ENCODE measurements around the gene YPEL1.
"Not testable (repeated sequence)": the region's sequence is repeated elsewhere in the genome, so short reads cannot be mapped to it uniquely, and the experiment has no call there.

Gene YPEL1

DNA sequence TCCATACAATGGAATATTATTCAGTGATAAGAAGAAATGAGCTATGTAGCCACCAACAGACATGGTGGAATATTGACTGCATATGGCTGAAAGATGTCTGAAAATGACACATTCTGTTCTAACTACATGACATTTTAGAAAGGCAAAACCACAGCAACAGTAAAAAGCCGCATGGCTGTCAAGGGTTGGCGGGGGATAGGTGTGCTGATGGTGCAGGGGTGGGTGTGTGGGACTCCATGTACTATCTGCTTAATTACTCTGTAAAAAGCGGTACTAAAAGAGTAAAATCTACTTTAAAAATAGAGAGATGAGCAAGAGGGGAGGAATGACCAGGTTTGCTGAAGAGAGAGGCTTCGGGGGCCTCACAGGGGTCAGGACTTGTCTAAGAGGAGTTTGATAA lies 16.7 kb upstream of the YPEL1 start:
- no peaks in the 10 kb centered on the region for H3K9me3 ChIP-seq (ENCODE audit: control insufficient read depth, low read length)
- H3K27me3 ChIP-seq (replicated peaks; ENCODE audit: control insufficient read depth, insufficient read depth, low read length) = no peaks in the 10 kb centered on the region
- peaks cover 30% of the 10 kb centered on the region for H3K4me1 ChIP-seq (ENCODE audit: control insufficient read depth, insufficient read depth, low read length)
- no peak overlapping the region for H3K9ac ChIP-seq (ENCODE audit: low read length)
- no peak for DNase-seq (ENCODE audit: low read depth)
- no peaks in the 10 kb centered on the region for H3K36me3 ChIP-seq (ENCODE audit: control insufficient read depth, insufficient read depth, low read length, severe bottlenecking)
- no peak overlapping the region for H3K4me3 ChIP-seq (ENCODE audit: low read length)

DNA sequence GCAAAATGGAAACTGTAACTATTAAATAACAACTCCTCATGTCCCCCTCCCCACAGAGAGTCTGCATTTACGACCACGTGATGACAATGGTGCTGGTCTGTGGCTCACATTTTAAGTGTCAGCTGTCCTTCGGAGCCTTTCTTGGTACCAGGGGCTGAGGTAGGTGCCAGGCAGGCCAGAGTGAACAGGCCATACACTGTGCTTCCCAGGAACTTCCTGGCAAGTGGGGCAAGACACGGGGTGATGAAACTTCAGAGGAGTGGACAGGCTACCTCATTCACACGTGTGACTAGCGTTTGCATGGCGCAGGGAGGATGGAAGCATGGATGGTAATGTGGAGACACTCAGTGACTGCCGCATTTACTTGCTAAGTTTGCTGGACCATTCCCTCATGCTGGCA lies 10.4 kb upstream of the YPEL1 start:
- Histone ChIP-seq H3K36me3 (ENCODE audit: control insufficient read depth, insufficient read depth, low read length, severe bottlenecking) (no peaks in the 10 kb centered on the region), H3K4me1 (ENCODE audit: control insufficient read depth, insufficient read depth, low read length) (no peaks in the 10 kb centered on the region), H3K4me3 (ENCODE audit: low read length) (no peak overlapping the region), H3K27me3 (replicated peaks; ENCODE audit: control insufficient read depth, insufficient read depth, low read length) (no peaks in the 10 kb centered on the region), H3K9me3 (ENCODE audit: control insufficient read depth, low read length) (no peaks in the 10 kb centered on the region), H3K9ac (ENCODE audit: low read length) (no peak overlapping the region)
- DNase-seq (ENCODE audit: low read depth) = no peak

DNA sequence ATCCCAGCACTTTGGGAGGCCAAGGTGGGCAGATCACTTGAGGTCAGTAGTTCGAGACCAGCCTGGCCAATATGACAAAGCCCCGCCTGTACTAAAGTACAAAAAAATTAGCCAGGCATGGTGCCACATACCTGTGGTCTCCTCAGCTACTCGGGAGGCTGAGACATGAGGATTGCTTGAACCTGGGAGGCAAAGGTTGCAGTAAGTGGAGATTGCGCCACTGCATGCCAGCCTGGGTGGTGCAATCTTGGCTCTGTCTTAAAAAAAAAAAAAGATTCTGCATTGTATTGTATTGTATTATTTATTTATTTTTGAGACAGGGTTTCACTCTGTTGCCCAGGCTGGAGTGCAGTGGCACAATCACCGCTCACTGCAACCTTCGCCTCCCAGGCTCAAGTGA lies 9.3 kb upstream of the YPEL1 start:
- H3K4me3 ChIP-seq (ENCODE audit: low read length); H3K36me3 ChIP-seq (ENCODE audit: control insufficient read depth, insufficient read depth, low read length, severe bottlenecking); H3K27me3 ChIP-seq (replicated peaks; ENCODE audit: control insufficient read depth, insufficient read depth, low read length); DNase-seq (ENCODE audit: low read depth); H3K4me1 ChIP-seq (ENCODE audit: control insufficient read depth, insufficient read depth, low read length); H3K9ac ChIP-seq (ENCODE audit: low read length); H3K9me3 ChIP-seq (ENCODE audit: control insufficient read depth, low read length): not testable (repeated sequence)

DNA sequence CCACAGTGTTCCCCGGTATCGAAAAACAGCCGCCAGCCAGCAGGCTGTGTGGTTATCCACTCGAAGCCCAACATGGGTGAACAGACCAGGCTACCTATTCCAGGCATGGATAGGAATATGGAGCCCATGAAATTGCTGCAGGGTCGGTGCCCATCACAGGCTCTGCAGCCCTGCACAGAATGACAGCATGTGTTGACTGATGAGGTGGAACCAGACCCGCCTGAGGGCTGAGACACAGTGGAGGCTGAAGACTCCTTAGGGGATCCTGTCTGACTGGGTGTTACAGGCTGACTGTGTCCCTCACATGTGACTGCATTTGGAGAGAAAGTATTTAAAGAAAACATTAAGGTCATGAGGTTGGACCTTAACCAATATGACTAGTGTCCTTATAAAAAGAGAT lies 6.2 kb upstream of the YPEL1 start:
- H3K9ac ChIP-seq (ENCODE audit: low read length) = no peak overlapping the region
- H3K4me1 ChIP-seq (ENCODE audit: control insufficient read depth, insufficient read depth, low read length) = no peaks in the 10 kb centered on the region
- no peak overlapping the region for H3K4me3 ChIP-seq (ENCODE audit: low read length)
- H3K9me3 ChIP-seq (ENCODE audit: control insufficient read depth, low read length) = no peaks in the 10 kb centered on the region
- H3K27me3 ChIP-seq (replicated peaks; ENCODE audit: control insufficient read depth, insufficient read depth, low read length) = peaks cover 5% of the 10 kb centered on the region
- DNase-seq (ENCODE audit: low read depth) = no peak
- H3K36me3 ChIP-seq (ENCODE audit: control insufficient read depth, insufficient read depth, low read length, severe bottlenecking) = no peaks in the 10 kb centered on the region

DNA sequence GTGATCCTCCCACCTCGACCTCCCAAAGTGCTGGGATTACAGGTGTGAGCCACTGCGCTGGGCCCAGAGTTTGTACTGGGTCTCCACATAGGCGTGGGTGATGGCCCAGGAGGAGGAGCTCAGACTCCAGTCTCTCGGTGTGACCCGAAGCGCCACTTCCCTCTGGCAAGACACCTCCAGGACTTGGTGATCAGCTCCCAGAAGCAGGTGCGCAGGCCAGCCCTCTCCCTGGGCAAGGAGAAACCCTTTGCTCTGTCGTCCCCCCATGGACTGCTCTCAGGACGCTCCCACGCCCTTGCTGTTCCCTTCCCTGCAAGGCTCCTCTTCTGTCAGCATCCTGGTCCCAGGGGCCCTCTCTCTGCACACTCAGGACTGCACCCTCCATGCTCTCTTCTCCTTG lies 5.5 kb upstream of the YPEL1 start:
- Histone ChIP-seq H3K9ac (ENCODE audit: low read length) (no peak overlapping the region), H3K36me3 (ENCODE audit: control insufficient read depth, insufficient read depth, low read length, severe bottlenecking) (no peaks in the 10 kb centered on the region), H3K27me3 (replicated peaks; ENCODE audit: control insufficient read depth, insufficient read depth, low read length) (peaks cover 5% of the 10 kb centered on the region), H3K4me1 (ENCODE audit: control insufficient read depth, insufficient read depth, low read length) (no peaks in the 10 kb centered on the region), H3K9me3 (ENCODE audit: control insufficient read depth, low read length) (no peaks in the 10 kb centered on the region), H3K4me3 (ENCODE audit: low read length) (no peak overlapping the region)
- DNase-seq (ENCODE audit: low read depth) = no peak

DNA sequence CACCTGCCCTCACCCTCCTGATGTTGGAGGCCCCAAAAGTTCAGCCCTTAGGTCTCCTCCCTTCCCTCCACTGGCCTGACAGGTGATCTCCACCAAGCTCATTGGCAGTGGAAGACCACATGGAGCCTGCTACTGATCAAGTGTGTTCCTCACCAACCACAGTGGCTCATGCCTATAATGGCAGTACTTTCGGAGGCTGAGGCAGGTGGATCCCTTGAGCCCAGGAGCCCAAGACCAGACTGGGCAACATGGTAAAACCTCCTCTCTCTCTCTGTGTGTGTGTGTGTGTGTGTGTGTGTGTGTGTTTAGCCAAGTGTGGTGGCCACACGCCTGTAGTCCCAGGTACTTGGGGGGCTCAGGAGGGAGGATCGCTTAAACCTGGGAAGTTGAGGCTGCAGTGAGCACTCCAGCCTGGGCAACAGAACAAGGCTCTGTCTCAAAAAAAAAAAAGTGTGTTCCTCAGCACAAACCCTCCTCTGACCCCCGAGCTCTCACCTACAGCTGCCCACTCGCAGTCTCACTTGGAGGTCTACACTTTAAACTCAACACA lies 4.3 kb upstream of the YPEL1 start:
- H3K4me3 ChIP-seq (ENCODE audit: low read length) = no peak overlapping the region
- DNase-seq (ENCODE audit: low read depth) = no peak
- H3K27me3 ChIP-seq (replicated peaks; ENCODE audit: control insufficient read depth, insufficient read depth, low read length) = peaks cover 5% of the 10 kb centered on the region
- H3K36me3 ChIP-seq (ENCODE audit: control insufficient read depth, insufficient read depth, low read length, severe bottlenecking) = no peaks in the 10 kb centered on the region
- H3K9ac ChIP-seq (ENCODE audit: low read length) = no peak overlapping the region
- H3K9me3 ChIP-seq (ENCODE audit: control insufficient read depth, low read length) = no peaks in the 10 kb centered on the region
- peaks cover 3% of the 10 kb centered on the region for H3K4me1 ChIP-seq (ENCODE audit: control insufficient read depth, insufficient read depth, low read length)

DNA sequence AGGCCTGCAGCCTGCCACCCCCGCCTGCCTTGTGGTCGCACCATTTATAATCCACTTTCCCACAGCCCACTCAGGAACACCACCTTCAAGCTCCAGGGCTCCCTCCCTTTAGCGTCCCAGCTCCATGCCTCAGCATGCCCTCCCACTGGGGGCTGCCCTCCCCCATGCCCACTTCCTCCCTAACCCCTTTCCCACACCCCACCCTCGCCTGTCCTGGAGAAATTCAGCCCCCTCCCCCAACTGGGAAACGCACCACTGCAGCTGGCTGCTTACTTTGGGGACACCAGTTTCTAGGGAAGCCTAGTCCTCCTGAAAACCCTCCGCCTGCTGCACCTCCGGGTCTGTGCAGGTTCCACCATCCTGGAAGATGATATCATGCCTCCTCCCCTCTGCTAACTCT lies 3.4 kb upstream of the YPEL1 start:
- no peak overlapping the region for H3K4me3 ChIP-seq (ENCODE audit: low read length)
- peaks cover 5% of the 10 kb centered on the region for H3K27me3 ChIP-seq (replicated peaks; ENCODE audit: control insufficient read depth, insufficient read depth, low read length)
- H3K9me3 ChIP-seq (ENCODE audit: control insufficient read depth, low read length) = no peaks in the 10 kb centered on the region
- peaks cover 6% of the 10 kb centered on the region for H3K4me1 ChIP-seq (ENCODE audit: control insufficient read depth, insufficient read depth, low read length)
- DNase-seq (ENCODE audit: low read depth) = no peak
- H3K9ac ChIP-seq (ENCODE audit: low read length) = no peak overlapping the region
- no peaks in the 10 kb centered on the region for H3K36me3 ChIP-seq (ENCODE audit: control insufficient read depth, insufficient read depth, low read length, severe bottlenecking)

DNA sequence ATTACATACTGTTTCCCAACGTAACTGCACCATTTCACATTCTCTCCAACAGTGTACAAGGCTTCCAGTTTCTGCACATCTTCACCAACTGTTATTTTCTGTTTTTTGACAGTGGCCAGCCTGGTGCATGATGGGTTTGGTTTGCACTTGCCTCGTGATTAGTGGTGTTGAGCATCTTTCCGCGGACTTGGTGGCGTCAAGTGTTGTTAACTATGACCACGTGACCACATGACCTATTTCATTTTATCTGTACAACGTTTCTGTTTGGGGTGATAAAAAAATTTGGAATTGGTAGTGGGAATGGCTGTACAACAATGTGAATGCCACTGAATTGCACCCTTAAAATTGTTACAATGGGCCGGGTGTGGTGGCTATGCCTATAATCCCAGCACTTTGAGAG lies 2.5 kb upstream of the YPEL1 start:
- H3K9ac ChIP-seq (ENCODE audit: low read length) = no peak overlapping the region
- H3K27me3 ChIP-seq (replicated peaks; ENCODE audit: control insufficient read depth, insufficient read depth, low read length) = peaks cover 12% of the 10 kb centered on the region
- peaks cover 6% of the 10 kb centered on the region for H3K4me1 ChIP-seq (ENCODE audit: control insufficient read depth, insufficient read depth, low read length)
- H3K36me3 ChIP-seq (ENCODE audit: control insufficient read depth, insufficient read depth, low read length, severe bottlenecking) = no peaks in the 10 kb centered on the region
- no peak overlapping the region for H3K4me3 ChIP-seq (ENCODE audit: low read length)
- H3K9me3 ChIP-seq (ENCODE audit: control insufficient read depth, low read length) = no peaks in the 10 kb centered on the region
- DNase-seq (ENCODE audit: low read depth) = no peak

DNA sequence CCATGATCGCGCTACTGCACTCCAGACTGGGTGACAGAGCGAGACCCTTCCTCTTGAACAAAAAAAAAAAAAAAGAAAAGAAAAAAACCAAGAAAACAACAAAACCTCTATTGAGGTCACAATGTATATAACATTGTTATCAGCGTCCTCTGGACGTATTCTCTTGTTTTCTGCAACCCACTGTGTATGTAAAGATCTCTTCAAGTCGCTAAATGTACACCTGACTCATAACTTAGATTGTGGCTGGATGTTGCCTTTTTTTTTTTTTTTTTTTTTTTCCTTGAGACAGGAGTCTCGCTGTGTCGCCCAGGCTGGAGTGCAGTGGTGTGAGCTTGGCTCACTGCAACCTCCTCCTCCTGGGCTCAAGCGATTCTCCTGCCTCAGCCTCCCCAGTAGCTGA lies 1.4 kb upstream of the YPEL1 start:
- no peaks in the 10 kb centered on the region for H3K36me3 ChIP-seq (ENCODE audit: control insufficient read depth, insufficient read depth, low read length, severe bottlenecking)
- H3K4me1 ChIP-seq (ENCODE audit: control insufficient read depth, insufficient read depth, low read length) = peaks cover 6% of the 10 kb centered on the region
- no peak overlapping the region for H3K4me3 ChIP-seq (ENCODE audit: low read length)
- DNase-seq (ENCODE audit: low read depth) = no peak
- no peaks in the 10 kb centered on the region for H3K9me3 ChIP-seq (ENCODE audit: control insufficient read depth, low read length)
- peaks cover 12% of the 10 kb centered on the region for H3K27me3 ChIP-seq (replicated peaks; ENCODE audit: control insufficient read depth, insufficient read depth, low read length)
- no peak overlapping the region for H3K9ac ChIP-seq (ENCODE audit: low read length)

DNA sequence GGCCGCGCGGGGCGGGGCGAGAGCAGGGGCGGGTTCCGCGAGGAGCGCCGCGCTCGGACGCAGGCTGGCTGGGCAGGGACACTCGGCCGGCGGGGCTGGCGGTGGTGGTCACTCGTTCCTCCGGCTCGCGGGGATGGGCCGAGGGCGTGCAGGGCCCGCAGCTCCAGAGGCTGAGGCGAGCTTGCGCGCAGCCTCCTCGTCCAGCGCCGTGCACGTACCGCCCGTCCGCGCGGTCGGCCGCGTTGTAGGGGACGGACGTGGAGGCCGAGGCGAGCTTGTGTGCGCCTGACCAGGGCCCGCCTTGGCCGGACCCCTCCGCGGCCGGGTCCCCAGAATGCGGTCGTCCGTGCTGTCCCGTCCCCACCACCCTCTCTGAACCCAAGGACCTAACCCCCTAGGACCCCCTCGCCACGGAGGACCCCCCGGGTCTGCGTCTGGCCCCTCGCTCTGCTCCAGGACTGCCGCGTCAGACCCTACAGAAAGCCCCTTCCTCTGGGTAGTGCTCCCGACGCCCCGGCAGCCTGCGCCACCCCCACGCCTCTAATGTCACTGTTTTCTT lies 569 bp upstream of the YPEL1 start:
- H3K4me3 ChIP-seq (ENCODE audit: low read length) = peak overlapping the region; percentile 80
- H3K9me3 ChIP-seq (ENCODE audit: control insufficient read depth, low read length) = no peaks in the 10 kb centered on the region
- peak overlapping the region; percentile 46 for H3K9ac ChIP-seq (ENCODE audit: low read length)
- no peaks in the 10 kb centered on the region for H3K36me3 ChIP-seq (ENCODE audit: control insufficient read depth, insufficient read depth, low read length, severe bottlenecking)
- H3K27me3 ChIP-seq (replicated peaks; ENCODE audit: control insufficient read depth, insufficient read depth, low read length) = peaks cover 12% of the 10 kb centered on the region
- DNase-seq (ENCODE audit: low read depth) = no peak
- peaks cover 6% of the 10 kb centered on the region for H3K4me1 ChIP-seq (ENCODE audit: control insufficient read depth, insufficient read depth, low read length)

DNA sequence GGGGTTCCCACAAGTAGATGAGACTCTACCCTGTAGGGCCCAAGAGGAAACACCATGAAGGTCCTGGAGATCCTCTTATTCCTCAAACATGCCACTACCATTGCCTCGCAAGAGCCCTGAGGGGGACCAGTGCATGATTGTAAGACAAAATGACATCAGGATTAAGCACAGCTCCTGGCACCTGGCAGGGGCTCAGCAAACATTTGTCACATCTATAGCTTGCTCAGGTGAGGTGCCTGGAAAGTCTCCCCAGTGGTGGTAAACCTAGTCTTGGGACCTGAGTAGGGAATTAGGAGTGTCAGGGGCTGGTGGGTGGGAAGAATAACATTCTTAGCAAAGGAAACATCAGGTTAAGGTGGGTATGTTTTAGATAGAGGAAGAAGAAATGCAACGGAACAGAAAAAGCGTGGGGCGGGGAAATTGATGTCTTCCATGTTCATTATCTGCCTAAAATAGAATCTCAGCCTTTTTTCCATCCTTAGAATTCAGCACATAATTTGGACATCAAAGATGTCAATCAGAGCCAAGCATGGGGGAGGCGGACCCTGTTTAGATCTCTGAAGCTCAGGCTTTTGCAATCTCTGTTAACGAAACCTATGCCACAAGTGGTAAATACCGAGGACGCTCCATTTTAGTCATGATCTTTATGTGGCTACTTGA lies 924 bp downstream of the YPEL1 start:
- Histone ChIP-seq H3K9ac (ENCODE audit: low read length) (no peak overlapping the region), H3K9me3 (ENCODE audit: control insufficient read depth, low read length) (no peaks in the 10 kb centered on the region), H3K4me1 (ENCODE audit: control insufficient read depth, insufficient read depth, low read length) (peaks cover 6% of the 10 kb centered on the region), H3K27me3 (replicated peaks; ENCODE audit: control insufficient read depth, insufficient read depth, low read length) (peaks cover 12% of the 10 kb centered on the region), H3K4me3 (ENCODE audit: low read length) (peak overlapping the region; percentile 75), H3K36me3 (ENCODE audit: control insufficient read depth, insufficient read depth, low read length, severe bottlenecking) (no peaks in the 10 kb centered on the region)
- peak; percentile 42 for DNase-seq (ENCODE audit: low read depth)

DNA sequence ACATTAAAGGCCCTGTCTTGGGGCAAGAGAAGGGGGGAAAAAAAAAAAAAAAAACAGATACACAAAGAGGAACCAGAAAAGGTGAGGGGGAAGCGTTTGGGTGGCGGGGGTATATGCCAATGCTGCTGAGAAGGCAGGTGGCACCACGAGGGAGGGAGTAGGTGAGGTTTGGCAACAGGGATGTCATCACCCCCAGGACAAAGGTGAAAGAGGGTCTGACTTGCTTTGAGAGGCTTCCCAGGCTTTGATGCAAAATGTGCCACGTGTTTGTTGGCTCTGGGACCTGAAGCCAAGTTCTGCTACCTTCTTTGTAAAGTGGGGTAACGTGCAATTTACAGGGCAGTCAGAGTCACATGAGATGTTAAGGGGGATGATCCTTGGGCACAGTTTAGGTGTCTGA lies 4.1 kb downstream of the YPEL1 start:
- Histone ChIP-seq H3K36me3 (ENCODE audit: control insufficient read depth, insufficient read depth, low read length, severe bottlenecking) (no peaks in the 10 kb centered on the region), H3K9ac (ENCODE audit: low read length) (no peak overlapping the region), H3K4me1 (ENCODE audit: control insufficient read depth, insufficient read depth, low read length) (peaks cover 6% of the 10 kb centered on the region), H3K9me3 (ENCODE audit: control insufficient read depth, low read length) (no peaks in the 10 kb centered on the region), H3K27me3 (replicated peaks; ENCODE audit: control insufficient read depth, insufficient read depth, low read length) (peaks cover 17% of the 10 kb centered on the region), H3K4me3 (ENCODE audit: low read length) (no peak overlapping the region)
- DNase-seq (ENCODE audit: low read depth) = no peak

All from adipocyte (in vitro differentiated cells).